Esophagus mucosa (tissue), 1 donor: ENCODE measurements around the gene CBLB. TPM values are rescaled to one million over a fixed set of nuclear protein-coding genes. Genes with fewer than 3 reads are reported as not detected.
"Not testable (repeated sequence)": the region's sequence is repeated elsewhere in the genome, so short reads cannot be mapped to it uniquely, and the experiment has no call there.

Source experiments
- ATAC-seq: fragments of 200-7000 bp; cut with Tn5 transposase; one replicate; pipeline ENCODE4 v1.9.1; 2020
- total RNA-seq: library from RNA; stranded (reverse); gene quantifications from one replicate; pipeline ENCODE4 v1.2.4, GENCODE V29; 2023
- donor health status: DM: yes; HTN: yes; CAD: no.

The CBLB gene
- total RNA-seq, 1 donor from 2014 or later, result 11.0 TPM

DNA sequence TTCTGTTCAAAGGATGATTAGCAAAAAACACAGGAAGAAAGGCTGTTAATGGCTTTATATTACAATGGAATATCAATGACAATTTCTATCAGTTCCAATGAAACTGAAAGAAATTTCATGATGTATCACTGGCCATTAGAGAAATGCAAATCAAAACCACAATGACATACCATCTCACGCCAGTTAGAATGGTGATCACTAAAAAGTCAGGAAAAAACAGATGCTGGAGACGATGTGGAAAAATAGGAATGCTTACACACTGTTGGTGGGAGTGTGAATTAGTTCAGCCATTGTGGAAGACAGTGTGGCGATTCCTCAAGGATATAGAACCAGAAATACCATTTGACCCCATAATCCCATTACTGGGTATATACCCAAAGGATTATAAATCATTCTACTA is 53.5 kb downstream of the CBLB start:
- not testable (repeated sequence) for ATAC-seq

DNA sequence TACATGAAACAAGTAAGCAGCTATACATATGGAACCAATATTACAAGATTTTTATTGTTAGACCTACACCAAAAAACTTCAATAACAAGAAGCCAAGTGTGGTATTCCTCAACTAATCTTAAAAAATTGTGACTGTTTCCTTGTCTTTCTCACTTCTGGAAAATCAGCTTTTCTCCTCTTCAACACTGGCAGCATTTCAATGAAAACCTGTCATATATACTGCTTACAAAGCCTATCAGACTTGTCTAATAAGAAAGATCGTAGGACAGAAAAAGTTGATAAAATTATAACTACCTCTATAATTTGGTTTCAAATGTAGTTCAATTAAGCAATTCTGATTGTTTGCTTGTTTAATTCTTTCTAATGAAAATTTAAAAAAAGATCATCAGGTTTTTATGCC is 55.1 kb downstream of the CBLB start:
- ATAC-seq, result no peak

DNA sequence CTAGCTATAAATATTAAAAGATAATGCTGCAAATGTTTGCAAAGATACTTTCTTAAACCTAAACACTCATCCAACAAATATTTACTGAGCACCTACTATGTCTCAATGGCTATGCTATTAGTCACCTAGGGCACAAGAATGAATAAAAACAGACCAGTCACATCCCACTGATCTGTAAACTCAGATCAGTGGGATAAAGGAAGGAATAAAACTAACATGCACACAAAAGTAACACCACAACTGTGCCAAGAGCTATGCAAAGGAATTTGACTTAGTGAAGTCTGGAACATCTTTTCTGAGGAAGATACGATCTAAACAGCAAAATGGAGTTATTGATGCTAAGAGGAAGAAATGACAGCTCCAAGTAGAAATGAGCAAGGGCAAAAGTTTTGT is 56.6 kb downstream of the CBLB start:
- no peak for ATAC-seq

DNA sequence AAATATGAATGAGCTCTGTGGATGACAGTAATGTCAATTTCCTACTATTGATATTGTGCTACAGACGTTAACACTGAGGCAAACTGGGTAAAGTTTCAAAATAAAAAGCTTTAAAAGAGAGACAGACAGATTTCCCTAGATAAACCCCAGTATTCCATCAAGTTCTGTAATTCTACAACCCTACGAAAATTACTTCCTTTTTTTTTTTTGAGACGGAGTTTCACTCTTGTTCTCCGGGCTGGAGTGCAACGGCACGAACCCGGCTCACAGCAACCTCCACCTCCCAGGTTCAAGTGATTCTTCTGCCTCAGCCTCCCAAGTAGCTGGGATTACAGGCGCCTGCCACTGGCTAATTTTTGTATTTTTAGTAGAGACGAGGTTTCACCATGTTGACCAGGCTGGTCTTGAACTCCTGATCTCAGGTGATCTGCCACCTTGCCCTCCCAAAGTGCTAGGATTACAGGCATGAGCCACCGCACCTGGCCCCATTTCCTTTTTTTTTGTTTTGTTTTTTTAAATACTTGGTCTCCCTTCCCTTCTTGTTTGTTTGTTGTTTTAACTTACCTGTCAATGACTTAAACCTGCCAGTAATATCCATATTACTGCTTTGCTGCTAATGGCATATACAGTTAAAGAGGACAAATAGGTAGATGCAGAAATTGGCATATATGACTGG is 57.2 kb downstream of the CBLB start:
- no peak for ATAC-seq

DNA sequence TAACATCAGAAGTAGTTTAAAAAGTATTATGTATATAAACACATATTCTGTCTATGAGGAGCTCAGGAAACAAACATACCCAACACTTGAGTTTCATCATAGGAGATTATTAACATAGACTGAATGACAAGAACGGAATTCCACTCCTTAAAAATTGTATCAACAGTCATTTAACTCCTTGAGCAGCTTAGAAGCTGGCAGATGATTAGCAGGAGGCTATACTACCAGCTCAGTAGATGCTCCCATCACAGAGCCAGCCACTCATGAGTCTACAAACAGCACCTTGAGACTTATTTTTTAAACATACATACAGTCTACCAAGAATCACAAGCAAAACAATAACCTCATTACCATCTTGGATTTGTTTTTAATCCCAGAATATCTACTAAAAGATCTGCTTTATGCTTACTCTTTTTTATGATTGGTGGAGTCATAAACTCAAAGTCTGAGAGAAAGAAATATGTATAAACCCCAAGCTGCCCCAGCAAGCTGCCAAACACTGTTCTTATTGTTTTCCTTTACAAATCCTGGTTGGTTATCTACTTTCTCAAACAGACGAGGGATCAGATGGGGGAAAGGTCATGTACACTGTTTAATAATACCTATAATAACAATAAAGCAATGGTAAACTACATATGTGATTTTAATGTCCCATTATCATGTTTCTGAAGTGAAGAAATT is 59.5 kb downstream of the CBLB start:
- ATAC-seq, result no peak

DNA sequence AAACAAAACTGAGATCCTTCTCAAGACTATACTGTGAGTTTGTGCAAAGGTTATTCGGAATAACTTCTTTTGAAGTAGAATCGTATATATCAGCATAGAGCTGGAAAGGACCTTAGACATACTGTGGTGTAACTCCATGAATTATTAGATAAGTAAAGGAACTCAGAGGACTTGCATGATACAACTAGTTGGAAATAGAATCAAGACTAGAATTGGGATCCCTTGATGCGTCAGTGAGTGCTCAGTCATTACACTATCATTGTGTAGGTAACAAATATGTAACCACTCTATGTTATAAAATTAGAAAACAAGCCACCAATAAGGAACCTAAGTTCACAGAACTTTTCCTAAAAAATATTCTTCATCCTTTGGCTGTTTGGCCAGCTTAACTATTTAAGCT is 61.1 kb downstream of the CBLB start:
- ATAC-seq, result no peak

DNA sequence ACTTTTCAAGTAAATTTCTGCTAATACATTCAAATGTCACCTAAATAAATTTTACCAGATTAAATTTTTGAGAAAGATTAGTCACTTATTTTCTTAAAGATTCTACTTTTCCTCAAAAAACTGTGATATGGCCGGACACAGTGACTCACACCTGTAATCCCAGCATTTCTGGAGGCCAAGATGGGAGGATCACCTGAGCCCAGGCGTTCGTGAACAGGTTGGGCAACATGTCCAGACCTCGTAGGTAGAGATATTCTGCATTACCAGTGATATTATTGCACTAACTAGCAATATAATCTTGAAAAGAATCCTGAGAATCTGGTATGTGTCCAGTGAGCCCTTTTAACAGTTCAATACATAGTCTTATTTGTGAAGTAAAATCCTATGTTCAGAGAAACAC is 61.7 kb downstream of the CBLB start:
- no peak for ATAC-seq

DNA sequence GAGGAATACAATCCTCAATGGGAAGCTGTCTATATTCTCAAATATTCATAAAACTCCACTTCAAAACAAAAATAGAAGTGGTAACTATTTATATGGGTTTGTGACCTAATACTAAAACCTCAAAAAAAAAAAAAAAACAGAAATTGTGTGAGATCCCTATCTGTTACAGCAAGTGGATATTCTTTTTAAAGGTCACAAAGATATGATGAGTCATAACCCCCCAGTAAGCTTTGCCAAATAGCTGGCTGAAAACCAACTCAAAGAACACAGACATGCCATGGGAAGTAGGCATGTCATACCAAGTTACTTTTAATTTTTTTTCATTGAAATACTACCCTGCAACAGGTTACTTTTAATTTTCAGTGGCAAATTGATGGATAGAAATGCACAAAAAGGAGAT is 62.5 kb downstream of the CBLB start:
- peak; percentile 38 for ATAC-seq

DNA sequence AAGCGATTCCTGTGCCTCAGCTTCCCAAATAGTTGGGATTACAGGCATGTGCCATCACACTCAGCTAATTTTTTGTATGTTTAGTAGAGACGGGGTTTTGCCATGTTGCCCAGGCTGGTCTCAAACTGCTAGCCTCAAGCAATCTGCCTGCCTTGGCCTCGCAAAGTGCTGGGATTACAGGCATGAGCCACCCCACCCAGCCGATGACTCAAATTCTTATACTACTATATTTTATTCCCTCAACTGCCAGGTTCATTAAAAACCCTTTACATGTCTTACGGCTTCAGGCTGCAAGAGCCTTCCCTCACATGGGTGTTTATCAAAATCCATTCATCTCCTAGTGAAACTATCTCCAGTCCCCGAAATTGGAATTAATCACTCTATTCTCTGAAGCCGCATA is 63.4 kb downstream of the CBLB start:
- peak; percentile 39 for ATAC-seq

DNA sequence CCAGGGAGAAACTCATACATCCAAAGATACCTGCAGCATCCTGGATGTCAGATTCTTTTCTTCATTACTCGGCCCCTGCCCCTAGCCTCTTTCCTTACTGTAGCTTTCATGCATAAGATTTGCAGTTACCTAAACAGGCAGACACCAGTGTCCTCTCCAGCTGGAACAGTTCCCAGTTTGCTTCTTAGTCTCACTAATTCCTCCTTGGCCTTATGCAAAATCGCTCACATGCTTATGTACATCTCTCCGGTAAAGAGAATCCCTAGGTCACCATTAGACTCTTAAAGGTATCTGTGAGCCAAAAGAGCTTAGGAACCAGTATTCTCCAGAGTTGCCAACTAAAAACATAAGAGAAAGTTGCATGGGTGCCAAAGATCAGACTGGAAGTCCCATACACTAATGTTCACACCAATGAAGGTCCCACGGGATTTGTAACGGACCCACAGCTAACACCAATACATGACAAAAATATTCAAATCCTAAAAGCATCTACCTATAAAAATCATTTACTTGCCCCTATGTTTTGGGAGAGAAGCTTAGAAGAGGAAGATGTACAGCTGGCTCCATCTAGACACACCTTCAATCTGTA is 66.6 kb downstream of the CBLB start:
- peak; percentile 35 for ATAC-seq

DNA sequence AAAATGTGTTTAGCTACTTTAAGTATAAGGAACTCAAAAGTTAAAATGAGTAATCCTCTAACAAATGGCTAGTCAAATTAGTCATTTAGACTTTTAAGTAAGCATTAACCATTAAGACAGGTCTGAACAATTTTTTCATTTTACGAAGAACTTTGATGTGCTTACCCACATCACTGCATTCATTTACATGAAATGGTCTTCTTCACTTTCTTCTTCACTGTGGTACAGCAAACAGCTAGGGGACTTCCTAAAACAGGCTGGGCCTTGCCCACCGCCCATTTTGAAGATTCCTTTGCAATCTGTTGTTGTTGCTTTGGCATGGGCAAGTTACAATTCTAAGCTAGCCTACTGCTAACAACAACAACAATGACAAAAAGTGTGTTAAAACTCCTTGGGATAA is 67.4 kb downstream of the CBLB start:
- ATAC-seq, result peak; percentile 33

DNA sequence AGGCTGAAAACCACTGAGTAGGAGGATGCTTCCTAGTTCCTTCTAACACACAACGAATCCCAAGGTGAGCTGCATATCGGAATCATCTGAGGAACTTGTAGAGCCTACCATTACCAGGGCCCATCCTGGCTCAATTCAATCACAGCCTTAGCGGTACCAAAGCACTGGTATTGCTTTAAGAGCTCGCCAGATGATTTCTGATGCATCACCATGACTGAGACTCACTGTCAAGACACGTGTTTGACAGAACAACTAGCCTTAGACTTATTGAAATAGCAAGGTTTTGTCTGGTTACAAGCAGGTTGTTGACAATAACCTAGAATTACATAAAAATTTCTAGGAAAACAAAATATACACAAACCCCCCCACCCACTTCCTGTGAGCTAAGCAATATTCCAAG is 68.5 kb downstream of the CBLB start:
- ATAC-seq, result peak; percentile 55

DNA sequence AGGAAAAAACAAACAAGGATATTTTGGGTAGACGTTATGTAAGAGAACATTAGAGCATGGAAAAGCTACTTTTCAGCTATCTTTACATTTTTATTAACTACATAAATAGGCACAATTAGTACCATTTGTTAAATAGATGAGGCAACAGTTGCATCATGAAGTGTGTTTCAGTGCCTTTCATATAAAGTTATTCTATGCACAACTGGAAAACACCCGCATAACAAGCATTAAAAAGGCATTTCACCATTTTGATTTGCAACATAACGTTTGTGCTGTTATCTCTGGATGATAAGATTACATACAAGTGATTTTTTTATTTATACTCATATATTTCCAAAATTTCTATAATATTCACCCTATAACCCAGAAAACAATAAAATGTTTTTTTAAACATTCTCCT is 69.5 kb downstream of the CBLB start:
- no peak for ATAC-seq

DNA sequence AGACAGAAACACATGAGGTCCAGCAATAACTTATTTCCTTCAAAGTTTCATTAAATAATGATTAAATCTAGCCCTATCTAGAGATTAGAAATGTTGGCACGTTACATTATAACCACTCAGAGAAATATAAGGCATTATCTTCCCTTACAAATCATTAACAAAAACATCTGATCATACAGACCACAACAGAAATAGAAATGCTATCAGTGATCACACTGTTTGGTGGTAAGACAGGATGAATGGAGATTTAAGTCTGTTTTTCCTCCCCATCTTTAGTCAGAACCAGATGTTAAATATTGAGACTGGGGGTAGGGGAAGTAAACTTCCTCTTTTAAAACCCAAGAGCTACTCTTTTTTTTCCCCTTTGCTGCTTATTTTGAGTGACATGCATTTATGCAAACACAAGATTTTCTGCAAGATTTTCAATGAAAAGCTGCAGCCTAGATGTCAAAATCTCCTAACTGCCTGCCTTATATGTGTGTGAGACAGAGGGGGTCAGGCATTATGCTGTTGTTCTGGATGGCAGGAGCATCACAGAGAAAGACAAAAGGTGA is 70.4 kb downstream of the CBLB start:
- no peak for ATAC-seq

DNA sequence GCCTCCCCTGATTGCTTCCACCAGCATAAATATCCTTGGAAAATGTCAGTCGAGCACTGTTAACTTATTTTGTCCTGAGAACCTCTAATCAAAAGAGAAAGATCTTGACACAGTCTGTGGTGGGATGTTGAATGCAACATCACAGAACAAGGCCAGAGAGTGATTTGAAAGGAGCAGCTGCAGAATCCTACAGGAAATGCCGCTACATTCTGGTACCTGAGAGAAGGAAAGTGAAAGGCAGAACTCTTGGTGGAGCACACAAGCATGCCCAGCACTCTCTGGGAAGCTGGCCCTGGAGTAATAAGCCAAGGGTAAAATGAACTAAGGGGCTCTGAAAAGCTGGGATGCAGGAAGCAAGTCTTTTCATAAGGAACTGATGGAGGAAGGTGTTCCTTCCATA is 75.8 kb downstream of the CBLB start:
- ATAC-seq, result no peak

DNA sequence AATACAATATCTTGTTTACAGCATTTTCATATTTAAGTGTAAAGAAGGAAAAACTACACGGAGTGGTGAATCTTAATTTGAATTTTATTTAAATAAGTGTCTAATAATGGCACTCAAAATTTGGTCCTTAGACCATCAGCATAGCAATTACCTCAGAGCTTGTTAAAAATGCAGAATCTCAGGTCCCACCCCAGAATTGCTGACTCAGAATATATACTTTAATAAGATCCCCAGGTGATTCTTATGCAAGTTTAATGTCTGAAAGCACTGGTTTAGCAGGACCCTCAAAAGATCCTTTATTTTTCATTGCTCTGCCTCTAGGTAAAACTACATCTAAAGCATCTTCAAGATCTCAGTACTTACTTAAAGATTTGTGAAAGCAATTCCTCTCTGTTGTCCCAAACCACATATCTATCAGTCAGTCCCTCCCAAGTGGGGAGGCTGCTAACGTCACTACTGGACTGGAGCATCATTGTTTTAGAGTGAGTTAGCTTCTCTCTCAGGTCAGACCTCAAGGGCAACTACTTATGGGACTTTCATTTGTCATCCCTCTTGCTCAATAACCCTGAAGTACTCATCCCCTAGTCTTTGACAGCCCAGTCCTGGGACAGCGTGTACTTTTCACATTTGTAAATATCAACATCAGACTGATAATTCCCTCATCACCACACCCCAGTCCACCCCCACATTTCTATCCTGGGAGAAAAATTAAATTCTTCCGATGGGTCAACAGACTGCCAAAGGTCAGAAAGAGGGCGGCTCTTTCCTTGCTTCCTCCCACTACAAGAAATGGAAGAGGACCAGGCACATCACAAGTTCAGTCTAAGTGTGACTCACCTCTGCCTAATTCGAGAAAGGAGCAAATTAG is 76.7 kb downstream of the CBLB start:
- ATAC-seq, result peak; percentile 60

DNA sequence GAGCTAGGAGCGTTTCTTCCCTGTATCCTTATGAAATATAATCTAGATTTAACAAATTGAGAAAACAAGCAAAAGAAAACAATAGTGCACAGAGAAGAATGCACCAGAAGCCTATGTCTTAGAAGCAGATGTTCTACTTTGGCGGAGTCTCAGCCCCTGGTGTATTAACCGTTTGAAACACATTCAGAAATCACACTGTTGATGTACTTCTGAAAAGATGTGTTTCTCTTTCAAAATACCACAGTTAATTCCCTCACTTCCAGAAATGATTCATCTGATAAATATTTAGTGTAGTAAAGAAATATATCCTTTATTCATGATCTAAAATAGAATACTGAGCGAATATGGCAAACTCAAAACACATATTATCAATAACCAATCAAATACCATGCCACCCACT is 77.7 kb downstream of the CBLB start:
- no peak for ATAC-seq

DNA sequence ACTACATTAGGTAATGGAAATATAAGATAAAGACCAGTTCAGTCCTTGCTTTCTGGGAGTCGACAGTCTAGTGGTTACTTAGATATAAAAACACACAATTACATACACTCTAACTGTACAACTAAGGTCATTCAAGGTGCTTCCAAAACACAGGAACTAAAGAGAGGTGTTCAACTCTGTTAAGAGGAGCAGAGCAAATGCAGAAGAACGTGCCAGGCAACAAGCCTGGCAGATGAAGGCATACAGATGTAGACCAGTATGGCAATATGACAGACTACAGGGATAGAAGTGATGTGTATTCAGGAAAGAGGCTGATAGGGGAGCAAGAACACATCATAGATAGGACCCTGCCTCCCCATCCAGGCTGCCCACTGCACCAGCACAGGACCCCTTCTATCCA is 78.3 kb downstream of the CBLB start:
- ATAC-seq, result no peak

DNA sequence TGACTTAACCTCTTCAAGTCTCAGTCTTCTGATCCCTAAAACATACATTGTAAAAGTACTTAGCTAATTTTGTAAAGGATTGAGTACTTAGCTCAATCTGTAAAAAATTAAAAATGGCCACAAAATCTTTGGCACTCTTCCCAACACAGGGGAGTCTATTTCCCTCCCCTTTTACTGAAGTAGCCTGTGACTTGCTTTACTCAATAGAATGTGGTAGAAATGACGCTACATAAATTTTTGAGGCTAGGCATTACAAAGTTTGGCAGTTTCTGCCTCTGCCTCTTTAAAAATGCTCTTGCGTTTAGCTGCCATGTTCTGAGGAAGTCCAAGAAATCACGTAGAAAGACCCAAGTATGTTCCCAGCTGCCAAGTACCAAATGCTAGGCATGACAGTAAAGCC is 80.2 kb downstream of the CBLB start:
- no peak for ATAC-seq

DNA sequence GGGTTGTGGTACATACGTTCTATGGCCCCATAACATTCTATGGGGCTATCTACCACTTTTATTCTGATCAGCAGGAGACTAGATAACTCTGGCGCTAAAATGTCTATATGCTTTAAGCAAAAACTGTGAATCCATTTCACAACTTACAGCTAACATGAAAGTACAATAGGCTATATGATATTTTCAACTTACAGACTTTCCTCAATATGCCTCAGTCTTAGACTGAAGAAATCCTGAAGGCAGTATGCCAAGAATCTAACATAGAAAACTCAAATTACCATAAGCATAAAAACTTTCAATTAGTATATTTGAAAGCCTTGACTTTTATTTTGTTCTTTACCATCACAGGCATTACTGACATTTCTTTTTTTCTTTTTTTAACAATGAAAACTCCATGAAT is 81.4 kb downstream of the CBLB start:
- ATAC-seq, result no peak

DNA sequence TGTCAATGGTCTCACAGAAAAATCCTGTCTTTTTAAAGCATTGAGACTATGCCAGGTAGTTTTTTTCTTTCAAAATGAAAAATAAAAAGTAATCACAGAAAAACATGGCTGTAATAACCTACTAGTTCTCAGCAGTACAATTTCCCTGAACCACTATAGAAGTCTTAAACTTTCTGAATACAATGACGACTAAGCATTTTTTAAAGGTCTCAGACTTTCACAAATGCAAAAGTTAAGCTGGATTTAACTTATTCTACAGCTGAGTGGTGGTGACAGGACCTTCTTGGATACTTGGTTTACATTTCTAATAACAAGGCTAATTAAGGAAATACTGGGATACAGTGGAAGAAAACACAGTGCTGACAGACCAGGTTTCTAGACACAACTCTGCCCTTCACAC is 81.8 kb downstream of the CBLB start:
- ATAC-seq, result no peak

DNA sequence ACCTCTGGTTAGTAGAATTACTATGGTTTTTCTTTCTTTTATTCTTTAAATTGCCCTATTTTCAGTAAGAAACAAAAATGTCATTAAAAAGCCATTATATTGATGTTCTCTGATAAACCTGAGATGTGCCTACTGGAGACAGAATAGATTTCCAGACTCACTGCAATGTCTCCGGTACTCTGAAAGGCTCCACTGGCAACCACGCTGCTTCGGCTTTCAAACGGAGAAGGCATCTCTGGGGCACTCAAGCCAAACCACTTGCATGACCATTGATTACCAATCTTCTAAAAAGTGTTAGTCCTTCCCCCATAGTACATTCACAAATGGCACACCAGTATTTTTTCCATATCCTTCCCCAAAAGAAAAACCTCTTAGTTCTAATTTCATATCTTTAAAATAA is 82.6 kb downstream of the CBLB start:
- ATAC-seq, result no peak

DNA sequence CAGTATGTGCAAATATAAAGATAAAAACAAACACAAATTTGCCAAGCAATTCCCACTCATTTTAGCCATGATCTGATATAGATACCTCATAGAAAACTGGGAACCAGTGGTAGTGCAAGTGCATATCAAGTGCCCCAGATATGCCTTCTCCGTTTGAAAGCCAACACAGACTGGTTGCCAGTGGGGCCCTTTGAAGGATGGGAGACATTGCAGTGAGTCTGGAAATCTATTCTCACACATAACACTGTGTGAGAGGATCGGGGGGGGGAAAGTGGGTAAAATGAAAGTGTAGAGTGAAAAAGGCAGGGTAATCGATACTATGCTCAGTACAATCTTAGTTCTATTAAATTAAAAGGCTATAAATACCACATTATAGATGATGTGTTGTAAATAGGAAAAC is 83.0 kb downstream of the CBLB start:
- no peak for ATAC-seq
